Neural crest cell (in vitro differentiated cells): ENCODE results near the gene PLA2G12A. TPM values are rescaled to one million over a fixed set of nuclear protein-coding genes. Genes with fewer than 3 reads are reported as not detected.

ENCODE experiments used
- DNase-seq: peaks from one replicate; pipeline ENCODE4 v3.0.0; 2021; ENCODE audit warnings: low read depth, mixed read lengths, low spot score
- H3K27ac Mint-ChIP-seq: one replicate; pipeline ENCODE4 v1.8.0; 2021; ENCODE audit warnings: mild to moderate bottlenecking, mixed read lengths; ENCODE audit not compliant: unreplicated experiment
- H3K27me3 Mint-ChIP-seq: 2 replicates; pipeline ENCODE4 v1.8.0; 2021; ENCODE audit warnings: low read depth, mild to moderate bottlenecking, mixed read lengths
- H3K36me3 Mint-ChIP-seq: 2 replicates; pipeline ENCODE4 v1.8.0; 2021; ENCODE audit warnings: low read depth, mild to moderate bottlenecking, mixed read lengths
- H3K4me1 Mint-ChIP-seq: 2 replicates; pipeline ENCODE4 v1.8.0; 2021; ENCODE audit warnings: mixed read lengths
- H3K4me3 Mint-ChIP-seq: one replicate; pipeline ENCODE4 v1.8.0; 2021; ENCODE audit warnings: mild to moderate bottlenecking, mixed read lengths
- H3K9me3 Mint-ChIP-seq: 2 replicates; pipeline ENCODE4 v1.8.0; 2021; ENCODE audit warnings: mixed read lengths
- total RNA-seq: library from RNA; stranded (reverse); gene quantifications from 2 replicates; pipeline ENCODE4 v1.2.1, GENCODE V29; 2021
- TF ChIP-seq, protein P1 (sequence below): fragments of 200-600 bp; sonication (generic); conservative IDR thresholded peaks from 2 replicates; pipeline ENCODE4 v1.5.0; 2021; ENCODE audit warnings: antibody characterized with exemption, mild to moderate bottlenecking

Gene PLA2G12A
- total RNA-seq, 1 donor from 2014 or later, result 13.5 TPM

GRCh38 chr4:109735566-109736365 is 5.9 kb upstream of the PLA2G12A start:
- H3K36me3 Mint-ChIP-seq, result no peaks in the 10 kb centered on the region
- no peak overlapping the region for H3K27ac Mint-ChIP-seq
- H3K4me1 Mint-ChIP-seq, result no peaks in the 10 kb centered on the region

GRCh38 chr4:109733728-109734127 is 3.9 kb upstream of the PLA2G12A start:
- TF ChIP-seq, protein P1, sequence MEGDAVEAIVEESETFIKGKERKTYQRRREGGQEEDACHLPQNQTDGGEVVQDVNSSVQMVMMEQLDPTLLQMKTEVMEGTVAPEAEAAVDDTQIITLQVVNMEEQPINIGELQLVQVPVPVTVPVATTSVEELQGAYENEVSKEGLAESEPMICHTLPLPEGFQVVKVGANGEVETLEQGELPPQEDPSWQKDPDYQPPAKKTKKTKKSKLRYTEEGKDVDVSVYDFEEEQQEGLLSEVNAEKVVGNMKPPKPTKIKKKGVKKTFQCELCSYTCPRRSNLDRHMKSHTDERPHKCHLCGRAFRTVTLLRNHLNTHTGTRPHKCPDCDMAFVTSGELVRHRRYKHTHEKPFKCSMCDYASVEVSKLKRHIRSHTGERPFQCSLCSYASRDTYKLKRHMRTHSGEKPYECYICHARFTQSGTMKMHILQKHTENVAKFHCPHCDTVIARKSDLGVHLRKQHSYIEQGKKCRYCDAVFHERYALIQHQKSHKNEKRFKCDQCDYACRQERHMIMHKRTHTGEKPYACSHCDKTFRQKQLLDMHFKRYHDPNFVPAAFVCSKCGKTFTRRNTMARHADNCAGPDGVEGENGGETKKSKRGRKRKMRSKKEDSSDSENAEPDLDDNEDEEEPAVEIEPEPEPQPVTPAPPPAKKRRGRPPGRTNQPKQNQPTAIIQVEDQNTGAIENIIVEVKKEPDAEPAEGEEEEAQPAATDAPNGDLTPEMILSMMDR, result no peak
- Mint-ChIP-seq H3K27me3 (peaks cover 23% of the 10 kb centered on the region), H3K4me3 (no peak overlapping the region), H3K4me1 (peaks cover 12% of the 10 kb centered on the region), H3K9me3 (no peaks in the 10 kb centered on the region), H3K27ac (no peak overlapping the region), H3K36me3 (no peaks in the 10 kb centered on the region)
- DNase-seq, result no peak

More at GRCh38 chr4:109735566-109736365, 5.9 kb upstream of the PLA2G12A start:
- DNase-seq, result no peak
- H3K9me3 Mint-ChIP-seq, result no peaks in the 10 kb centered on the region
- TF ChIP-seq, protein P1, result no peak
- H3K4me3 Mint-ChIP-seq, result no peak overlapping the region
- H3K27me3 Mint-ChIP-seq, result peaks cover 15% of the 10 kb centered on the region

- TF ChIP-seq, protein P1, result no peak
- no peaks in the 10 kb centered on the region for H3K36me3 Mint-ChIP-seq
- H3K9me3 Mint-ChIP-seq, result no peaks in the 10 kb centered on the region
- peak overlapping the region; percentile 91 for H3K4me3 Mint-ChIP-seq
- H3K27ac Mint-ChIP-seq, result peak overlapping the region; percentile 36
- no peak for DNase-seq
- peaks cover 30% of the 10 kb centered on the region for H3K27me3 Mint-ChIP-seq
- peaks cover 14% of the 10 kb centered on the region for H3K4me1 Mint-ChIP-seq
Observed at GRCh38 chr4:109730619-109731545, 1.0 kb upstream of the PLA2G12A start.

DNA sequence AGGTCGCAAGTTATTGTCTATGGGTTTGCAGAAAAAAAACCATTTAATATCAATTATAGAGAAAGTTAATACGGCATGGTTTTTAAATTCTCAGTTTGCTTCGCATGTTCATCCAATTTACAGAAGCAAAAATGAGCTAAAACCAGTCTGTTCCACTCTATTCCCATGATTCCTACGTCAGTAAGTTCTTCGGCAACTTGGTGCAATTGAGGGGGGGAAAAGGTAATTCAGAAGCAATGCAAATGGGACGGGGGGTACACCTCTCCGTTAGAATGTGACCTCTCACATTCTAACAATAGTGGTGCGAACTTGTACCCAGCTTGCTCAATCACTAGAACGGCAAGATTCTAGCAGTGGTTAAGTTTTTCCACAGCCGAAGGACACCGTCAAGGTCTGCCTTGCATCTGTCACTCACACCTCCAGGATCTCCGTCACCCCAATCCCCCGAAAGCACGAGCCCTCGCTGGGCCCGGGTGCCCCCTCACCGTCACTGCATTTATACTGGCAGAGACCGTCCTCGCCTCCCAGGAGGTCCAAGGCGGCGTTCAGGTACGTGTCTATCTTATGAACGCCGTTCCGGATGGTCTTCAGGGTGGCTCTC is 653 bp downstream of the PLA2G12A start:
- Mint-ChIP-seq H3K27me3 (peaks cover 32% of the 10 kb centered on the region), H3K4me3 (peak overlapping the region; percentile 88), H3K4me1 (peaks cover 14% of the 10 kb centered on the region), H3K9me3 (no peaks in the 10 kb centered on the region), H3K27ac (no peak overlapping the region), H3K36me3 (no peaks in the 10 kb centered on the region)
- TF ChIP-seq, protein P1, result no peak
- DNase-seq, result no peak

DNA sequence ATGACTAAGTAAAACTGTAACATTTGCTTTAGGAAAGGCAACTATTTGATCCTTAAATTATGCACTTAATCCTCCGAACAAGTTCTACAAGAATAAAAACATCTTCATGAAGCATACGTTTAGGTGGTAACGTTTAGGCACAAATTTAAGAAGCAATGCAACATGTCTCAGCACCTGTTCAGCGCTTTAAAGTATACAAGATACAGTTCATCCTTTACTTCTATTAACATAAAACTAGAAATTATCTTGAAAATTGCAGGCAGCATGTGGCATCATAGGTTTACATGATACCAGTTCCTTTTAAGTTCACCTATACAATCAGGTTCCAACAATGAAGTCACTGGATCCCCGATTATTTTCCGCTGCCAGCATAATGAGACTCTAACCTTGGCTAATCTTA is 1.5 kb downstream of the PLA2G12A start:
- Mint-ChIP-seq H3K27me3 (peaks cover 30% of the 10 kb centered on the region), H3K36me3 (no peaks in the 10 kb centered on the region), H3K27ac (no peak overlapping the region), H3K9me3 (no peaks in the 10 kb centered on the region), H3K4me1 (peaks cover 14% of the 10 kb centered on the region), H3K4me3 (peak overlapping the region; percentile 88)
- no peak for DNase-seq
- TF ChIP-seq, protein P1, result no peak
